ENCODE data around the gene SPTB.

The SPTB gene

DNA sequence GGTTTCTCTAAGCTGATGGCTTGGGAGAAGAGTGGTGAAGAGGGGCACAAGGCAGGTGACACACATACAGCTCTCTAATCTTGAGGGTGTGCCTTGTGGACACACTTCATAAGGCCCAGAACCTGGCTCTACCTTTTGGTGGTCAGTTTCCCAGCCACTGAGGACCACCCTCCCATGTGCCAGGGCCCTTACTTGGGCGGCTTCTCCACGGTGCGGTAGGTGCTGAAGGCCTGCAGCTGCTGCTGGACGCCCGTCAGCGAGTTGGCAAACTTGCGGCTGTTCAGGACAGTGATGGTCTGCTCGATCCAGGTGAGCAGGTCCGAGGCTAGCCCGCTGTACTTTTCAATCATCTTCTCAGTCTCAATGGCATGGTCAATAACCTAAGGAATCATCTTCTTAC lies 80.2 kb downstream of the SPTB start:
- POLR2A ChIA-PET = no interaction called here
- CTCF ChIA-PET = interaction anchor here (1.0 to 2.5 kb wide), 3 partner anchors 10 to 112 kb away, joined by 3 to 13 read pairs (median 3); no protein-coding TSS in a partner anchor
- TF ChIP-seq ZNF384 (IDR thresholded peaks at IDR 0.05) (no peak), L3MBTL2 (conservative IDR thresholded peaks at IDR 0.05) (no peak)
- DNase-seq (ENCODE audit: extremely low spot score) = no peak

DNA sequence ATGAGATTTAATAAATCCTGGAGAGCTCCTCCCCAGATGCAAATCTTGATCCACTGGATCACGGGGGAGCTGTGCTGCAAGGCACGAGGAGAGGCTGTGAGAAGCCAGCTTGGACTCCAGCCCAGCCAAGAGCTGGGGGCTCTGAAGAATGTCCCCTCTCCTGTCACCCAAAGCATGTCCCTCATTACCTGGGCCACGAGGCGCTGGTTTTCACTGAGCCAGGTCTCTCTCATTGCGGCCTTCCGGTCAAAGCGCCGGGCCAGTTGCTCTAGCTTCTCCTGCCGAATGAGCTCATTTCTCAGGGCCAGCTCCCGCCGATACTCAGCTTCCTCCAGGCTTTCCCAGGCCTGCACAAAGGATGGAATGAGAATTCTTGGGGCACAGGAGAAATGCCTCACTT lies 83.3 kb downstream of the SPTB start:
- CTCF ChIA-PET = interaction anchor here (1.2 kb wide), 1 partner anchor 95 kb away, joined by 4 read pairs; no protein-coding TSS in a partner anchor
- TF ChIP-seq HDGF (IDR thresholded peaks at IDR 0.05; ENCODE audit: borderline replicate concordance) (no peak), LEF1 (IDR thresholded peaks at IDR 0.05; ENCODE audit: borderline replicate concordance) (no peak), BHLHE40 (IDR thresholded peaks at IDR 0.05; ENCODE audit: borderline replicate concordance) (no peak), L3MBTL2 (conservative IDR thresholded peaks at IDR 0.05) (no peak), ZNF384 (IDR thresholded peaks at IDR 0.05) (no peak), NFRKB (IDR thresholded peaks at IDR 0.05) (no peak), CTBP1 (IDR thresholded peaks at IDR 0.05; ENCODE audit: borderline replicate concordance) (no peak), ARNT (IDR thresholded peaks at IDR 0.05) (no peak), SUZ12 (IDR thresholded peaks at IDR 0.05) (no peak), TARDBP (IDR thresholded peaks at IDR 0.05) (no peak), ELF4 (IDR thresholded peaks at IDR 0.05) (no peak), FOXM1 (IDR thresholded peaks at IDR 0.05; ENCODE audit: borderline replicate concordance) (no peak), PKNOX1 (IDR thresholded peaks at IDR 0.05) (no peak), FOXK2 (IDR thresholded peaks at IDR 0.05) (no peak), SP1 (IDR thresholded peaks at IDR 0.05) (no peak), FOXA1 (IDR thresholded peaks at IDR 0.05) (no peak)
- POLR2A ChIA-PET = interaction anchor here (0.7 kb wide), 1 partner anchor 14 kb away, joined by 3 read pairs; no protein-coding TSS in a partner anchor

DNA sequence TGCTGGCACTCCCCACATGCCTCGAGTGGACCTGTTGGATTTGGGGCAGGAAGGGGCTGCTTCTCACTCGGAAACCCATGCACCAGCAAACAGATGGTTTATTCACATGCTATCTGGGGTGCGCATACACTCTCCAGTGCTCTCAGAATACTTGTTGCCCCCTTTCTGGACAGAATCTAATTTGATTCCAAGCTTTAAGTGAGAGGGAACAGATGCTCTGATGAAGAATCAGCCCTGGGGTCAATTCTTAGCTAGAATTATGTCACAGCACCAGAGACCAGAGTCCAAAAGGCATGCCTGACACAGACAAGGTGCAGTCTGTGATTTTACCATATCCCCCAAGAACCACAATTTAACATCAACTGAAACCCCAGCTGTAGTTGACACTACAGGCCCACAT lies 83.8 kb downstream of the SPTB start:
- ChIA-PET CTCF (interaction anchor here (0.7 to 1.2 kb wide), 2 partner anchors 37 to 96 kb away, joined by 4 read pairs; no protein-coding TSS in a partner anchor), POLR2A (interaction anchor here (0.7 kb wide), 1 partner anchor 13 kb away, joined by 3 read pairs; no protein-coding TSS in a partner anchor)

More for the DNA sequence above, 83.3 kb downstream of the SPTB start:
- DNase-seq (ENCODE audit: extremely low spot score) = no peak

GRCh38 chr14:64795211-64795610 lies 84.5 kb downstream of the SPTB start:
- ChIA-PET CTCF (interaction anchor here (1.0 to 1.2 kb wide), 2 partner anchors 28 to 96 kb away, joined by 3 to 4 read pairs; no protein-coding TSS in a partner anchor), POLR2A (no interaction called here)
- TF ChIP-seq ELF4 (IDR thresholded peaks at IDR 0.05) (no peak), TARDBP (IDR thresholded peaks at IDR 0.05) (no peak), L3MBTL2 (conservative IDR thresholded peaks at IDR 0.05) (no peak), FOXM1 (IDR thresholded peaks at IDR 0.05; ENCODE audit: borderline replicate concordance) (no peak), FOXK2 (IDR thresholded peaks at IDR 0.05) (no peak), FOXA1 (IDR thresholded peaks at IDR 0.05) (no peak), ZNF384 (IDR thresholded peaks at IDR 0.05) (no peak), HDGF (IDR thresholded peaks at IDR 0.05; ENCODE audit: borderline replicate concordance) (no peak), SP1 (IDR thresholded peaks at IDR 0.05) (no peak), CTBP1 (IDR thresholded peaks at IDR 0.05; ENCODE audit: borderline replicate concordance) (no peak), LEF1 (IDR thresholded peaks at IDR 0.05; ENCODE audit: borderline replicate concordance) (no peak)
- DNase-seq (ENCODE audit: extremely low spot score) = no peak

More for the DNA sequence above, 83.8 kb downstream of the SPTB start:
- no peak for TF ChIP-seq HDGF (IDR thresholded peaks at IDR 0.05; ENCODE audit: borderline replicate concordance)
- no peak for TF ChIP-seq L3MBTL2 (conservative IDR thresholded peaks at IDR 0.05)
- no peak for TF ChIP-seq CTBP1 (IDR thresholded peaks at IDR 0.05; ENCODE audit: borderline replicate concordance)
- no peak for TF ChIP-seq NFRKB (IDR thresholded peaks at IDR 0.05)
- no peak for TF ChIP-seq BHLHE40 (IDR thresholded peaks at IDR 0.05; ENCODE audit: borderline replicate concordance)
- no peak for TF ChIP-seq ZNF384 (IDR thresholded peaks at IDR 0.05)
- TF ChIP-seq TARDBP (IDR thresholded peaks at IDR 0.05) = no peak
- TF ChIP-seq FOXM1 (IDR thresholded peaks at IDR 0.05; ENCODE audit: borderline replicate concordance) = no peak
- TF ChIP-seq SUZ12 (IDR thresholded peaks at IDR 0.05) = no peak
- no peak for TF ChIP-seq FOXA1 (IDR thresholded peaks at IDR 0.05)
- TF ChIP-seq ARNT (IDR thresholded peaks at IDR 0.05) = no peak
- no peak for TF ChIP-seq LEF1 (IDR thresholded peaks at IDR 0.05; ENCODE audit: borderline replicate concordance)
- TF ChIP-seq ELF4 (IDR thresholded peaks at IDR 0.05) = no peak
- TF ChIP-seq SP1 (IDR thresholded peaks at IDR 0.05) = no peak
- no peak for TF ChIP-seq FOXK2 (IDR thresholded peaks at IDR 0.05)
- no peak for TF ChIP-seq PKNOX1 (IDR thresholded peaks at IDR 0.05)
- DNase-seq (ENCODE audit: extremely low spot score) = no peak

GRCh38 chr14:64792871-64793560 lies 86.7 kb downstream of the SPTB start:
- no peak for TF ChIP-seq ELF4 (IDR thresholded peaks at IDR 0.05)
- CTCF ChIA-PET = no interaction called here
- POLR2A ChIA-PET = no interaction called here
- no peak for DNase-seq (ENCODE audit: extremely low spot score)

- DNase-seq (ENCODE audit: extremely low spot score) = no peak
- ChIA-PET CTCF (no interaction called here), POLR2A (no interaction called here)
- TF ChIP-seq SP1 (IDR thresholded peaks at IDR 0.05) (no peak), PKNOX1 (IDR thresholded peaks at IDR 0.05) (no peak), HDGF (IDR thresholded peaks at IDR 0.05; ENCODE audit: borderline replicate concordance) (no peak), L3MBTL2 (conservative IDR thresholded peaks at IDR 0.05) (no peak), ELF4 (IDR thresholded peaks at IDR 0.05) (no peak), LEF1 (IDR thresholded peaks at IDR 0.05; ENCODE audit: borderline replicate concordance) (no peak), FOXA1 (IDR thresholded peaks at IDR 0.05) (no peak), FOXK2 (IDR thresholded peaks at IDR 0.05) (no peak), CTBP1 (IDR thresholded peaks at IDR 0.05; ENCODE audit: borderline replicate concordance) (no peak), NFRKB (IDR thresholded peaks at IDR 0.05) (no peak), BHLHE40 (IDR thresholded peaks at IDR 0.05; ENCODE audit: borderline replicate concordance) (no peak), SUZ12 (IDR thresholded peaks at IDR 0.05) (no peak), ZNF384 (IDR thresholded peaks at IDR 0.05) (no peak), FOXM1 (IDR thresholded peaks at IDR 0.05; ENCODE audit: borderline replicate concordance) (no peak), TARDBP (IDR thresholded peaks at IDR 0.05) (no peak), ARNT (IDR thresholded peaks at IDR 0.05) (no peak)
Observed at GRCh38 chr14:64792231-64792630, 87.5 kb downstream of the SPTB start.
